WTC11 (cell line): ENCODE data around the gene DBT.

Experiments
- ESRRA ChIP-seq: sonication (generic); formaldehyde crosslinking; IDR thresholded peaks from 2 replicates; pipeline ENCODE4 v1.8.1; 2022; ENCODE audit warnings: mild to moderate bottlenecking, missing genetic modification reagents, borderline replicate concordance
- ETV6 ChIP-seq: sonication (generic); formaldehyde crosslinking; IDR thresholded peaks from 2 replicates; pipeline ENCODE4 v1.8.1; 2022; ENCODE audit warnings: mild to moderate bottlenecking, missing genetic modification reagents
- FOXJ3 ChIP-seq: sonication (generic); formaldehyde crosslinking; IDR thresholded peaks from 2 replicates; pipeline ENCODE4 v1.9.0; 2021; ENCODE audit warnings: missing genetic modification reagents, mild to moderate bottlenecking, borderline replicate concordance
- GABPB1 ChIP-seq: sonication (generic); formaldehyde crosslinking; IDR thresholded peaks from 2 replicates; pipeline ENCODE4 v1.8.1; 2023; ENCODE audit warnings: mild to moderate bottlenecking, missing genetic modification reagents
- IRF2 ChIP-seq: sonication (generic); formaldehyde crosslinking; IDR thresholded peaks from 2 replicates; pipeline ENCODE4 v1.8.0; 2022; ENCODE audit warnings: low read depth, missing genetic modification reagents, borderline replicate concordance
- JUN ChIP-seq: sonication (generic); formaldehyde crosslinking; IDR thresholded peaks from 2 replicates; pipeline ENCODE4 v1.8.0; 2023; ENCODE audit warnings: mild to moderate bottlenecking, missing genetic modification reagents
- NFYB ChIP-seq: sonication (generic); formaldehyde crosslinking; conservative IDR thresholded peaks from 2 replicates; pipeline ENCODE4 v1.8.0; 2022; ENCODE audit warnings: low read depth, missing genetic modification reagents
- TEAD4 ChIP-seq: sonication (generic); formaldehyde crosslinking; IDR thresholded peaks from 2 replicates; pipeline ENCODE4 v1.8.0; 2022; ENCODE audit warnings: mild to moderate bottlenecking, missing genetic modification reagents
- TF ChIP-seq, protein P1 (sequence below): sonication (generic); formaldehyde crosslinking; IDR thresholded peaks from 2 replicates; pipeline ENCODE4 v1.8.1; 2023; ENCODE audit warnings: mild to moderate bottlenecking, missing genetic modification reagents, moderate library complexity
- TF ChIP-seq, protein P2 (sequence below): fragments of 200-600 bp; IDR thresholded peaks from 2 replicates; pipeline ENCODE4 v1.8.0; 2022; ENCODE audit warnings: antibody characterized with exemption
- TF ChIP-seq, protein P3 (sequence below): sonication (generic); formaldehyde crosslinking; IDR thresholded peaks from 2 replicates; pipeline ENCODE4 v1.8.0; 2022; ENCODE audit warnings: mild to moderate bottlenecking, missing genetic modification reagents
- TF ChIP-seq, protein P4 (sequence below): sonication (generic); formaldehyde crosslinking; IDR thresholded peaks from 2 replicates; pipeline ENCODE4 v1.8.0; 2022; ENCODE audit warnings: mild to moderate bottlenecking, missing genetic modification reagents
- TF ChIP-seq, protein P5 (sequence below): sonication (generic); formaldehyde crosslinking; IDR thresholded peaks from 2 replicates; pipeline ENCODE4 v1.8.1; 2023; ENCODE audit warnings: mild to moderate bottlenecking, moderate library complexity, missing genetic modification reagents

DNA sequence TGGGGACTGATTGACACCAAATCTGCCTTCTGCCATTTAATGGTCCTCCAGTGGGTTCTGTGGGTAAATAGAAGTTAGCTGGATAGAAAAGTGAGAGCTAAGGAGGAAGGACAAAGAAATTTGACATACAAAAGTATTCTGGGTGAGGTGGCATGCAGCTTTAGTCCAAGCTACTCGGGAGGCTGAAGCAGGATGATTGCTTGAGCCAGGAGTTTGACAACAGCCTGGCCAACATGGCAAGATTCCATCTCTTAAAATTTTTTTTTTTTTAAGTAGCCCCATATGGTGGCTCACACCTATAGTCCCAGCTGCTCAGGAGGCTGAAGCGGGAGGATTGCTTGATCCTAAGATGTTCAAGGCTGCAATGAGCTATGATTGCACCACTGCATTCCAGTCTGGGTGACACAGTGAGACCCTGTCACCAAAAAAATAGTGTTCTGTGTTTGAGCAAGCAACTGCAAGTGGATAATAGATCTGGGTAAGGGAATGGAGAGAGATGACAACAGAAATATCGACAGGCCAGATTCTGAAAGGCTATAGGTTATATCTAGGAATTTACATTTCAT is 29.8 kb upstream of the DBT start:
- no peak for TF ChIP-seq IRF2 (CRISPR knock-in tag)
- no peak for TF ChIP-seq TEAD4 (CRISPR knock-in tag)
- TF ChIP-seq, protein P1, sequence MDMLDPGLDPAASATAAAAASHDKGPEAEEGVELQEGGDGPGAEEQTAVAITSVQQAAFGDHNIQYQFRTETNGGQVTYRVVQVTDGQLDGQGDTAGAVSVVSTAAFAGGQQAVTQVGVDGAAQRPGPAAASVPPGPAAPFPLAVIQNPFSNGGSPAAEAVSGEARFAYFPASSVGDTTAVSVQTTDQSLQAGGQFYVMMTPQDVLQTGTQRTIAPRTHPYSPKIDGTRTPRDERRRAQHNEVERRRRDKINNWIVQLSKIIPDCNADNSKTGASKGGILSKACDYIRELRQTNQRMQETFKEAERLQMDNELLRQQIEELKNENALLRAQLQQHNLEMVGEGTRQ (CRISPR knock-in tag) = no peak
- TF ChIP-seq ETV6 (CRISPR knock-in tag) = no peak
- TF ChIP-seq, protein P2, sequence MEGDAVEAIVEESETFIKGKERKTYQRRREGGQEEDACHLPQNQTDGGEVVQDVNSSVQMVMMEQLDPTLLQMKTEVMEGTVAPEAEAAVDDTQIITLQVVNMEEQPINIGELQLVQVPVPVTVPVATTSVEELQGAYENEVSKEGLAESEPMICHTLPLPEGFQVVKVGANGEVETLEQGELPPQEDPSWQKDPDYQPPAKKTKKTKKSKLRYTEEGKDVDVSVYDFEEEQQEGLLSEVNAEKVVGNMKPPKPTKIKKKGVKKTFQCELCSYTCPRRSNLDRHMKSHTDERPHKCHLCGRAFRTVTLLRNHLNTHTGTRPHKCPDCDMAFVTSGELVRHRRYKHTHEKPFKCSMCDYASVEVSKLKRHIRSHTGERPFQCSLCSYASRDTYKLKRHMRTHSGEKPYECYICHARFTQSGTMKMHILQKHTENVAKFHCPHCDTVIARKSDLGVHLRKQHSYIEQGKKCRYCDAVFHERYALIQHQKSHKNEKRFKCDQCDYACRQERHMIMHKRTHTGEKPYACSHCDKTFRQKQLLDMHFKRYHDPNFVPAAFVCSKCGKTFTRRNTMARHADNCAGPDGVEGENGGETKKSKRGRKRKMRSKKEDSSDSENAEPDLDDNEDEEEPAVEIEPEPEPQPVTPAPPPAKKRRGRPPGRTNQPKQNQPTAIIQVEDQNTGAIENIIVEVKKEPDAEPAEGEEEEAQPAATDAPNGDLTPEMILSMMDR = no peak
- no peak for TF ChIP-seq JUN (CRISPR knock-in tag)
- TF ChIP-seq ESRRA (CRISPR knock-in tag) = no peak
- TF ChIP-seq, protein P3, sequence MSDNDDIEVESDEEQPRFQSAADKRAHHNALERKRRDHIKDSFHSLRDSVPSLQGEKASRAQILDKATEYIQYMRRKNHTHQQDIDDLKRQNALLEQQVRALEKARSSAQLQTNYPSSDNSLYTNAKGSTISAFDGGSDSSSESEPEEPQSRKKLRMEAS = no peak
- TF ChIP-seq GABPB1 (CRISPR knock-in tag) = no peak
- no peak for TF ChIP-seq NFYB (CRISPR knock-in tag)
- TF ChIP-seq, protein P4, sequence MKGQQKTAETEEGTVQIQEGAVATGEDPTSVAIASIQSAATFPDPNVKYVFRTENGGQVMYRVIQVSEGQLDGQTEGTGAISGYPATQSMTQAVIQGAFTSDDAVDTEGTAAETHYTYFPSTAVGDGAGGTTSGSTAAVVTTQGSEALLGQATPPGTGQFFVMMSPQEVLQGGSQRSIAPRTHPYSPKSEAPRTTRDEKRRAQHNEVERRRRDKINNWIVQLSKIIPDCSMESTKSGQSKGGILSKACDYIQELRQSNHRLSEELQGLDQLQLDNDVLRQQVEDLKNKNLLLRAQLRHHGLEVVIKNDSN = no peak
- no peak for TF ChIP-seq FOXJ3 (CRISPR knock-in tag)
- TF ChIP-seq, protein P5, sequence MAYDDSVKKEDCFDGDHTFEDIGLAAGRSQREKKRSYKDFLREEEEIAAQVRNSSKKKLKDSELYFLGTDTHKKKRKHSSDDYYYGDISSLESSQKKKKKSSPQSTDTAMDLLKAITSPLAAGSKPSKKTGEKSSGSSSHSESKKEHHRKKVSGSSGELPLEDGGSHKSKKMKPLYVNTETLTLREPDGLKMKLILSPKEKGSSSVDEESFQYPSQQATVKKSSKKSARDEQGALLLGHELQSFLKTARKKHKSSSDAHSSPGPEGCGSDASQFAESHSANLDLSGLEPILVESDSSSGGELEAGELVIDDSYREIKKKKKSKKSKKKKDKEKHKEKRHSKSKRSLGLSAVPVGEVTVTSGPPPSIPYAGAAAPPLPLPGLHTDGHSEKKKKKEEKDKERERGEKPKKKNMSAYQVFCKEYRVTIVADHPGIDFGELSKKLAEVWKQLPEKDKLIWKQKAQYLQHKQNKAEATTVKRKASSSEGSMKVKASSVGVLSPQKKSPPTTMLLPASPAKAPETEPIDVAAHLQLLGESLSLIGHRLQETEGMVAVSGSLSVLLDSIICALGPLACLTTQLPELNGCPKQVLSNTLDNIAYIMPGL (CRISPR knock-in tag) = no peak
